NCI-H2227 (cell line): ENCODE results near the gene PRRT4.
A peak's percentile ranks its signal among the peaks of the same experiment; 100 is the strongest.

Source experiments
- DNase-seq: peaks from one replicate; lab custom pipeline; 2025; ENCODE audit not compliant: unreplicated experiment; lab: John Stamatoyannopoulos, UW

The PRRT4 gene

DNA sequence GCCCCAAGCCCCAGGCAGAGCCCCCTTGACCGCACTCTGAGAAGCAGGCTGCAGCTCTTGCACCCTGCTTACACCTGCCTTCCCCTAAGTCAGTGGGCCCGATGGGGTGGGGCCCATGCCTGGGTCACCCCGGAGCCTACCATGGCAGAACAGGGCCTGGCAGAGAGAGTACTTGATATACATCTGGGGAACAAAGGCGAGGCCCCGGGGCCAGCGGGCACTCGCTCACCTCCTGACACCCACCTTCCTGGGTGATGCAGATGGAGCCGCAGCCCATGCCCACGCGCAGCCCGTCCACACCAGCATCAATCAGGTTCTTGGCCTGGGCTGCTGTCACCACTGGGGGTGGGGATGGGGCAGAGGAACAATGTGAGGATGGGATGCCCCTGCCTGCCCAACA is 34.9 kb upstream of the PRRT4 start:
- DNase-seq, result no peak

DNA sequence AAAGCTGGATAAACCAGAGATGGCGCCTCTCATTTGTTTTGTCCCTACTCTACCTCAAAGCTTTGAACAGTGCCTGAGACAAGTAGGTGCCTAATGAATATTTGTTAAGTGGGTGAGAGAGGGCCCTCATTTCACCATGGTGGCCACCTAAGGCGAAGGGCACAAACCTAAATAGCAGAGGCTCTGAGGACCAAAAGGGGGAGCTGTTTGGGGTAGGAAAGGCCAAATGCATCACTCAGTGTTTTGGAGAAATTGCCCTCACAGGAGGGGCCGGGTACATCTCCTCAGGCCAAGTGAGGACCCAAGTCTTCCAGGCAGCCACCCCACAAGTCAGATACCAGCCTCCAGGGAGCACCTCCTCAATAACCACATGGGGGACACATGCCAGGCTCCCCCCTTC is 34.3 kb upstream of the PRRT4 start:
- DNase-seq, result no peak

DNA sequence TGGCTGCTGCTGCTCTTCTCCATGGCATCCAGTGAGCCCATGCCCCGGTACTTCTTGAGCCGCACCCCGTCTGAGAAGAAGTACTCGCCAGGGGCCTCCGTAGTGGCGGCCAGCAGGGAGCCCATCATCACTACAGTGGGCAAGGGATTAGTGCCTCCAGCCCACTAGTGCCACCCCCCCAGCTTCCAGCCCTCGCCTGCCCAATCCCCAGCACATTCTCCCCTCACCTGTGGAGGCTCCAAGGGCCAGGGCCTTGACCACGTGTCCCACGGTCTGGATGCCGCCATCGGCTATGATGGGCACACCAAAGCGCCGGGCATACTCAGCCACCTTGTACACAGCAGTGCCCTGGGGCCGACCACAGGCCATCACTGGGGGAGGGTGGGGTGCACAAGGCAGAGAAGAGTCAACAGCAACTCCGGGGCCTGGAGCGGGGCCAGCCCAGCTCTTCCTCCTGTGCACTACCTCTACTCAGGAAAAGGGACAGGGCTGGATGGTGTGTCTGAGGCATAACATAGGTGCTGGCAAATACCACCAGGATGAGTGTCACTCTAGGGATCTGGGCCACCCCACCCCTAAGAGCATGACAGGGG is 33.5 kb upstream of the PRRT4 start:
- DNase-seq, result no peak

DNA sequence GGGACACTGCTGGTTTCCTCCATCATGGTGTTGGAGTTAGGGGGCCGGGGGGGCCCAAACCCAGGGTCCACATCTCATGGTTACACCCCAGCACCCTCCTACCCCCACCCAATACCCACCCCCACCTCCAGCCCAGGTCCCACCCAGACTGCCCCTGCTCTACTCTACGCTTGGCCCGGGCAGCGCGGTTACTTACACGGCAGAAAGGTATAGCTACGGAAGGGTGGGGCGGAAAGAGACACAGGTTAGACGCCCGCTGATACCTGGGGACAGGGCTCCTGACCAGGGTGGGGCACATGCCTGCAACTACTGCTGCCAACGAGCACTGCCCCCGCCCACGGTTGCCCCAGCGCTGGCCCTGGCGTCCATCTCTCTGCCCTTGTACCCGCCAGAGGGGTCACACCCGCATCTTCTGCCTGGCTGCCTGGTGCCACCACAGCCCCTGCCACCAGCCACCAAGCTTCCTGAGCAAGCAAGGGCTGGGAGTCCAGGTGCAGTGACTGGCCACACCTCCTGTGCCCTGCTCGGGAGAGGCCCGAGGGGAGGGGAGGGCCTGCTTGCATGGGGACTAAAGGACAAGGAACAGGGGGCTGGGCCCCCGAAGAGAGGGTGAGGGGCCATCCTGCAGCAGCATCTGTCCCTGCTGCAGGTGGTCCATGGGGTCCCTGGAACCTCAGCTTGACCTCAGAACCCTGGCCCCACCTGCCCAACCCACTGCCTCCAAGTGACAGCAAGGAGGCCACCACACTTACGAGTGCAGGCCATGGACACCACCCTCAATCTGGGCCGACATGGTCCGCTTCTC is 32.2 kb upstream of the PRRT4 start:
- no peak for DNase-seq

DNA sequence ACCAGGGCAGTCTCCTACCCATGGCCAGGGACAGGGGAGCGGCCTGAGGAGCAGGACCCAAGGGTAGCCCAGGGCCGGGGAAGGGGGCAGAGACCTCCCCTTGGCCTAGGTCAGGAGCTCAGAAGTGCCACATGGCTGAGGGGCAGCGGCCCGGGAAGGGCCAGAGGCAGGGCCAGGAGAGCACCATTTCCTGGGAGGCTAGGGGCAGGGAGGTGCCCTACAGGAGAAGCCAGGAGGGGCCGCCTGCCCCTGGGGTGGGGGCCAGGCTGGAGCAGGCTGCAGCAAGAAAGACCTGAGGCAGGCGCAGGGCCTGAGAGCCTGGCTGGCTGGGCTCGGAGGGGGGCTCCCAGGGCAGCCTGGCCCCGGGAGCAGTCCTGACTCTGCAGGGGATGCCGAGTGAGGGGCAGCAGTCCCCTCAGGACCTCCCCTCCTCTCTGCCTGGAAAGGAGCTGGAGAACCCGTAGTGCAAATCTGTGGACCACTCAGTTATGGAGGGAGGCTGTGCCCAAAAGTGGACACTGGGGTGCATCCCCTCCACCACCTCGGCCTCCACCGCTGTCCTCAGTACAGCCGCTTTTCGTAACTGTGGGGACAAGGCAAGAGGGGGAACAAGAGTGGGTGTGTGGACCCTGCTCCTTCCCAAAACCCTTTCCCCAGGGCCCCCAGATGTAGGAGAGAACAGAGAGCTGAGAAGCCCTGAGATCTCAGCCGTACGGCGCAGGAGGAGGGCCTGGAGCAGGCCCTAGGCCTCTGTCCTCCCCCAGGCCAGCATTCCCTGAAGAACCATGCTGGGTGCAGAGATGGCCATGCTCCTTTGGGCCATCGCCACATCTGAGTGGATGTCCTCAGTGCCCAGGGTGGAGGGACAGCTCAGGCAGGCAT is 31.2 kb upstream of the PRRT4 start:
- no peak for DNase-seq

DNA sequence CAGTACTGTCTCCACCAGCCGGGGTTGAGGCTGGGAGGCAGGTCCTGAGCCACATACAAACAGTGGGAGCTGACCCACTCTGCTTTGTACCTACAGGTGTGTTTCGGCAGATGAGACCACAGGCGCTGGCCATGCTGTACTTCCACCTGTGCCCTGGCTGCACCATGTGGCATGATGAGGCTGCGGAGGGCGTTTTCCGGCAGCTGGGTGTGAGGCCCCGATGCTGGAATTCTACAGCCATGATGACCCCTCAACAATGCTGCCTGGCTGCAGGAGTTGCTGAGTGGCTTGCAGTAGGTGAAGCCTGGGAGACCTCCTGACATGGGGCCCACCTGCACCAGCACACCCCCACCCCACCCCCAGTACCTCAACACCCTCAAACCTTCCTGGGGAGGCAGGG is 30.3 kb upstream of the PRRT4 start:
- no peak for DNase-seq

DNA sequence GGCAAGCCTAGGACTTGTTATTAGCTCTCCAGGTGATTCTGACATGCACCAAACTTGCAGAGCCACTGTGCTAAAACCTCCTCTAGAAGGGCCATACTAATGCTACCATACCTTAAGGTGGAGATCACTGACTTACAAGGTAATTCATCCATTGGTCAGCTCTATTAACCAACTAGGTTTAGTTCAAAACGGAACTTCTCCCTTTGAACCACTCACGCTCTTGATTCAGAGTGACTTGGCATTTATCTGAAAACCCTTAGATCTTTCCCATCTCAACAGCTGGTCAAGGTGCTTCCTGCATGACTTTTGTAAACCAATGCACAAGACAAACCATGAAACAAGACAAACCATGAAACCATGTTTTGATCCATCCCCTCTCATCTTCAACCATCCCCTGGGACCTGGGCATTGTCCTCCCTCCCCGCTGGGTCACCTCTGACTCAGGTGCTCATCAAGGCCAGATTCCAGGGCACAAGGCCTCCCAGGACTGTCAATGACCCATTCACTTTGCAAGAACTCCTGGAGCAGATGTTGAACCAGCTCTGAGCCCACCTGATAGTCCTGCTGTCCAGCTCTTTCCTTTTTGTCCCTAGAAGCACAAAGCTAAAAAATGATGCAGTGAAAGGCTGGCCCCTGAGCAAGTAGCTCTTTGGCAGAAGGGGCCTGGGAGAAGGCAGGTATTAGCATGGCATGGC is 29.5 kb upstream of the PRRT4 start:
- no peak for DNase-seq

DNA sequence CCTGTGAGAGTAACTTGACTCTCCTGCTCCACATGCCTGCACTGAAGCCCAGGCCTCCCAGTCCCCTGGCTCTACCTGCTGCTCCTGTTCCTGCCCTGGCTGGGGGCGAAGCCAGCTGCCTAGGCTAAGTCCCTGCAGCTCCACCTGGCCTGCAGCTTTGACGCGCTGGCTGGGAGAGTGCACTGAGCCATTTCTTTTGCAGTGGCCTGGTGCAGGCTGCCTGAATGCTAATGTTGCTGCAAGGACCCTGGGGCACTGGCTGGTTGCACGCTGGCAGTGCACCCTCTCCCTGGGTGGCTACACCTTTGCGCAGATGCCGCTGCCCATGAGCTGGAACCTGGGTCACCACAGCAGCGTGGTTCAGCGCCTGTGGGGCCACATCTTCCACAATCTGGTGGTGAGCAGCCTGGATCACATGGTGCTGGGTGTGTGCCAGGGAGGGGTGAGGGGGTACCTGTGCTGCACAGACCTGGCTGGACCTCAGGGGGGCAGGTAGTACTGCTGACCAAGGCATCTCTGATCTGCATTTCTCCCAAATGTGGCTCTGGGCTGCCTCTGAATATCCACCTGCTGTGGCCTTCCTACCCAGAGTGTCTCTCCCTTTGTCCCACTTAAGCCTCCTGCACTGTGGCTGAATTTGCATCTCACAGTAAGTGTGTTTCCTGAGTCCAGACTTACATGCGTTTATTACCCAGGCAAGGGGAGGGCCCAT is 28.3 kb upstream of the PRRT4 start:
- DNase-seq, result no peak

DNA sequence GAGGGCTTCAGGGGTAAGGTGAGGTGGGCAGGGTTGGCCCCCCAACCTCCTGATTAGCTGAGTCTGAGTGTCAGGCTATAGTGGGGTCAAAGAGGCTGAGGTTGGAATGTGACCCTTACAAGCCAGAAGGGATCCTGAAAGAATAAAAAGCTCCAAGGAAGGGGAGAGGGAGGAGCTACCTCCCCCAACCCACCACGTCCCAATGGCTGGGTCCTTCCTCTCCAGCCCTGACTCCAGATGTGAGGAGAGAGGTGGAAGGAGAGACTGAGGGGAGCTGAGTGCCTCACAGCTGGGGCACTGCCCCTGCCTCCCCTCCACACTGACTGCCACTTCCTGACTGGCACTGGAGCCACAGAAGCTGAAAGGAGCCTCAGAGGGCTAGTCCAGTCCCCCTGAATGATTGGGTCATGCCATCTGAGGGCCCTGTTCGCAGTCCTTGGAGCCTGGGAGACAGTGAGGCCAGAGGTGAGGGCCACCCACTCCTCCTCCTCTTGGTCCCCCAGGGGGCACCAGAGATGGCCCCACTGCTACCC is 27.7 kb upstream of the PRRT4 start:
- DNase-seq, result no peak

DNA sequence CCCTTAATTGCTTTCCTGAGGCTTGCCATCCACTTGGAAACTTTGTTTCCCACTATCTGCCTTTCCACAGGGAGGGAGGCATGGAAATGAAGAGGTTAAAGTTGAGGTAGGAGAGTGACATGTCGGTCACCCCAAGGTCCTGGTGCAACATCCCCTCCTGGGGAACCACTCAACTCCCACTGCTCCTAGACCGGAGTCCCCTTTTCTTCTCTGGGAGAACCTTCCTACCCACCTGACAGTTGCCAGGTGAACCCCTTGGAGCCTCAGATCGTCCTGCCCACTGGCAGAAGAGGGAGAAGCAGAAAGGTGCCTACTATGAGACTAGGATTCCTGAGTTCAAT is 26.6 kb upstream of the PRRT4 start:
- no peak for DNase-seq

DNA sequence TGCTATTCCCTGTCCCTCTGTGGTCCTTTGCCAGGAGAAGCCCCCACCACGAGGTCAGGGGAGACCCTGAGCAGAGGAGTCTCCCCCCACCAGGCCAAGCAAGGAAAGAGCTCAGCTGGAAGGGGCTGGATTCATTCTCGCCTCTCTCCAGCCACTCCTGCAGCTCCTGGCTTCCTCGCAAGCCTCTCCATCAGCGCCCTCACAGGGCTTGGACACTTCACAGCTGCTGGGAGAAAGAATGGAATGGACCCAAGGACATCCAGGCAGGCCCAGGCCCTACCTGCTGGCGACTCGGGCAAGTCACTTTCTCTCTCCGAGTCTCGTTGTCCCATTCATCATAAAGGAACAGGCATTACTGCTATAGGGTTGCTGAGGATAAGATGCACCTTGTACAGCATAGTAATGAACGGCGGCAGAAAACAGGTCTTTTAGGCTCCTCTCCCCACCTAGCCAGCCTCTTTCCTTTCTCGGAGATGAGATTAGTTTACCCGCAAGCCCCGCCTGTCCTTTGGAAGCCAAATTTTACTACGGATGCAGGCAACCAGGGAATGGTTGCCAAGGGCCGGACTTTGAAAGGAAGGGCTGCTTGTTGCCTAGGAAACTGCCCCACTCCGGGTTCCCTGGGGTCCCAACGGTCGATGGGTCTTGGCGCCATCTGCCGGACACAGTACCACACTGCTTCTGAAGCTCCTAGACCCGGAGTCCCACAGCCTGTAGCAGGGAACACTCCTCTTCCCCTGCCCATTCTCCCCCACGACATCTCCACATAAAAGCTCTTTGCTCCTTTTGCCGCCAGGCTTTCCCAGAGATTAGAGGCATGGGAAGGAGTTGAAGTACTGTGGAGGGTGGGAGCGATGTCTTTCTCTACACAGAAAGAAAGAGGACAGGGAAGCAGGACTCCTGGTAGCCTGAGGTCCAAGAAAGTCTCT is 26.0 kb upstream of the PRRT4 start:
- DNase-seq, result peak; percentile 93

DNA sequence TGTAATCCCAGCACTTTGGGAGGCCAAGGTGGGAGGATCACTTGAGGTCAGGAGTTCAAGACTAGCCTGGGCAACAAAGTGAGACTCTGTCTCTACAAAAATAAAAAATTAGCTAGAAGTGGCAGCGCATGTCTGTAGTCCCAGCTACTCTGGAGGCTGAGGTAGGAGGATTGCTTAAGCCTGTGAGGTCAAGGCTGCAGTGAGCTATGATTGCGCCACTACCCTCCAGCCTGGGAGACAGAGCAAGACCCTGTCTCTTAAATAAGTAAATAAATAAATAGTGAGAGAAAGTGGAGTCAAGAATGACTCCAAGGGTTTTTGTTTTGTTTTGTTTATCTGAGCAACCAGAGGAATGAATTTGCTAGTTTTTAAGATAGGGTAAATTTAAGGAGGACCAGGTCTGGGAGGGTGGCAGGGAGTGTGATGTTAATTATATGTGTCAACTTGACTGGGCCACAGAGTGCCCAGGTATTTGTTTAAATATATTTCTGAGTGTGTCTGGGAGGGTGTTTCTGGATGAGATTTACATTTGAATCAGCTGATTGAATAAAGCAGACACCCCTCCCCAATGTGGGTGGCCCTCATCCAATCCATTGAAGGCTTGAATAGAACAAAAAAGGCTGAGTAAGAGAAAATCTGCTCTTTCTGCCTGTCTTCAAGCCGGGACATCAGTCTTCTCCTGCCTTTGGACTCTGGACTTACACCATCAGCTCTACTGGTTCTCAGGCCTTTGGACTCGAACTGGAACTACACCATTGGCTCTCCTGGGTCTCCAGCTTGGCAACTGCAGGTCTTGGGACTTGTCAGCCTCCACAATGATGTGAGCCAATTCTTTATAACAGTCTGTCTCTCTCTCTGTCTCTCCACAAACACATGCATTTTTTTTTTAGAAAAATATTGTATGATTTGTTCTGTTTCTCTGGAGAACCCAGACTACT is 24.8 kb upstream of the PRRT4 start:
- no peak for DNase-seq

DNA sequence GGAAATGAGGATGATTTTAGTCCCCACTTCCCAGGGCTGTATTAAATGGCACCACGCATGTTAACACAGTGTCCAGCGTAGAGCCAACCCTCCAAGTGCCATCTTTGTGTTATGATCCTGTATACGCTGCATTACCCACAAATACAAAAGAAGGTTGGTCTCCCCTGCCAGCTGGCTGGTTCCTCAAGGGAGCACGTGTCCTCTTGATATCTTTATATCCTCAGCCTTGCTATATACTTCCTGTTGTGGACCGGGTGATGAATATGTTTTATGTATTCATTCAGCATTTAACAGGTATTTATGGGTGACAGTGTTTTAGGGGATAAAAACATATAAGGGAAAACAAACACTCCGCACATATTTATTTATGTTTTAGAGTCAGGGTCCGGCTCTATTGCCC is 23.2 kb upstream of the PRRT4 start:
- DNase-seq, result no peak

DNA sequence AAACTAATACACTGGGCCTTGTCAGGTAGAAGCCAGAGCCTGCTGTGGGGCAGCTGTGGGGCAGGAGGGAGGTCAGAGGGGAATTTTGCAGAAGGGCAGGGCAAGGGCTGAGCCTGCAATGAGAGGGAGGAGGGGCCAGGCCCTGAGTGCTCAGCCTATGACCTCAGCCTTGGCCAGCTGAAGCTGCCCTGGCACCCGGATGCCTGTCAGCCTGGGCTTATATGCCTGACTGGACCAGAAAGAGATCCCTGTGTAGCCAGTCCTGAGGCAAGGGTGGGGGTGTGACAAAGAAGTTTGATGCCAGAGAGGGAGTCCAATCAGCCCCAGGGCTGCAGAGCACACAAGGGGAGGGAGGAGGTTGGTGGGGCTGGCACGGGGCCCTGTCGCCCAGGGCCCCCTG is 22.3 kb upstream of the PRRT4 start:
- DNase-seq, result no peak

DNA sequence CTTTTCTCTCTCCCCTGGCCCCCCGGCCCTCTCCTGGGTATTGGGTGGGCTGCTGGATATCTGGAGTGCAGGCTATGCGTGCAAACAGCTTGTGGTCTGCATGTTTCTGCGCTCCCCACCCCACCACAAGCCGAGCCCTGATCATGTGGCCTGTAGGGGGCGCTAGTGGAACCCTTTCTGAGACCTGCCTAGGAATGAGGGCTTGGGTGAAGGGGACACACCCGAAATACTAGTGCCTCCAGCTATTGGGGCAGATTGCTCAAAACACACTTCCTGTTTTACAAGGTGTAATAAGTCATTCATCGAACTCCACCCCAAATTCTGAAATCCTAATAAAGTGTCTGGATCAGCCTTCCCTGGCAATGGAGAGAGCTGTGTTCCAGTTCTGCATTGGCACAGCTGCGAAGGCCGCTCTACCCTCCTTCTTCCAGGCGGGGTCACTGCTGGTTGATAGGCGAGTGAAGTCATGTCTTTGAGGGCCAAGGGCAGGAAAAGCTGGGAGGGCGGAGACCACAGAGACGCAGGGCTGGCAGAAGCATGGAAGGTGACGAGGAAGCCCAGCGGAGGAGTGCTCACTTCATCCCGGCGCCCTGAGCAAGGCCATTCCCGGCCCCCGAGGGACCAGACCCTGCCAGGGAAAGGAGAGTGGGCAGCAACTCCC is 19.8 kb upstream of the PRRT4 start:
- peak; percentile 40 for DNase-seq

DNA sequence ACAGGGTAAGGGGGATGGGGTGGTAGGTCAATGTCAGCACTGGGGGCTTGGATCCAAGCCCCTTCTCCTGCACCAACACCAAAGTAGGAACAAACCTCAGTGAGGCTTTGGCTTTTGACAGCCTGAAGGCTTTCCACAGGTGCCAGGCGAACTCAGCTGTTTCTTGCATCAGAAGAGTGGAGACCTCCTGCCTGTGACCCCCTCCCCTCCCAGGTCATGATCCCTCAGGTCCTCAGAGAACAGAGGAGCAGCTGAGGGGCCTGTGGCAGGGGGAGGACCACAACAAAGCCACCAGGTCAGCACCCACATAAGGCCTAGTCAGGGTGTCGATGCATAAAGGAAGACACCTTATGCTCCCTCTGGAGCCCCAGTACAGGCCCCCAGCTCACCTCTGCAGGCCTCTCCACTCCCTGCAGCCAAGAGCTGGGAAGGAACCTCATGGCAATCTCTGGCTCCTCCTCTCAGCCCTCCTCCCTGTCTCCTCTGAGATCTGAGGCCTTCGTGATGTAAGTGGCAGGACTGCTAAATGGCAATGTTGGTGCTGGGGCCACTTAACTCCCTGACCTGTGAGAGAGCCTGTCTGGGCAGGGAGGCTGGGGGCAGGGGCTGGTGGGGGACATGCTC is 19.1 kb upstream of the PRRT4 start:
- DNase-seq, result peak; percentile 68

DNA sequence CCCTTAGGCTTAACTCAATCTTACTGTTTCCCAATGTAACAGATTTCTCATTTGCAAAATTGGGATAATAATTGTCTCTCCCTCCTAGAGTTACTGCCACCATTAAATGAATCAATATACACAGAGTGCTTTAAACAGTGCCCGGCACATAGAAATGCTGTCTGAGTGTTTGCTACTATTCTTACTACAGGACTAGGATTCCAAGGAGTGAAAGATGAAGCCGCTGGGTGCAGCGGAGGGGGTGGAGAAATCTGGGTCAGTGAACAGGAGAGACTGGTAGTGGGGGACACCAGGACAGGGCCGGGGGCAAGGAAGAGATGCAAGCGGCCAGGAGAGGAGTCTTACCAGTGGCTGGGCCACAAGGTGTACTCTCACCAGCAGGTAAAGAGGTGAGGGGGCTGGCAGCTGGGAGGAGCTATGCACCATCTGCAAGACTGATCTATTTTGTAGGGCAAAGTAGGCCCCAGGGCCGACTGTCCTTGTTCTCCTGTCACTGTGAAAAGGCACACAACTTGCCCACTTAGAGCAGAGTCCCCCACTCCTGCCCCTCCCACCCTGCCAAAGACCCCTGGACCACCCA is 18.5 kb upstream of the PRRT4 start:
- DNase-seq, result no peak
